Measurements from ENCODE around the gene SLCO2A1.

SLCO2A1 gene

DNA sequence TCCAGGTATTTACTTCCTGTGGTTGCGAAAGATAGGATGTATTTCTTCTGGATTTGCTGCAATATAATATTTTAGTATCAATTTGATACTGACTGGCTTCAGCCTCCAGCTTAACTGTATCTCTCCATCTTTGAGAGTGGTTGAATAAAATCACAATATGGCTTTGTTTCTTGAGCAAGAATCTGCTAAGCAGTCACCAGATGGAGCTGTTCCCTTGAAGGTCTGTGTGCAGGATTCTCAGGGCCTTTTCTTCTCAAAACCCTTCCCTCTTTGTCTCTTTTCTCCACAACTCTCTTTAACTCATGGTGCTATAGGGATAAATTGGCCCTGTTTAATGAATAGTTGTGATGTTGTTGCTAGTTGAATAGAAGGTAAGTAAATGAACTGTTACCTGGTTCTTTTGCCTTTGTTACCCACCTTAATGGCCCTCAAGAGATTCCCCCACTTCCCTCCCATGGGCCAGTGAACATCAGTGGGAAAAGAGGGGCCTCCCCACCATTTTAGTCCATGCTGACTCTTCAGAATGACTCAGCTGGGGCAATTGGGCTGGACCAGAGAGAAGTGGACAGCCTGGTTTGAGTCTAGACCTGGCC lies 99.3 kb downstream of the SLCO2A1 start:
- DNase-seq = no peak

DNA sequence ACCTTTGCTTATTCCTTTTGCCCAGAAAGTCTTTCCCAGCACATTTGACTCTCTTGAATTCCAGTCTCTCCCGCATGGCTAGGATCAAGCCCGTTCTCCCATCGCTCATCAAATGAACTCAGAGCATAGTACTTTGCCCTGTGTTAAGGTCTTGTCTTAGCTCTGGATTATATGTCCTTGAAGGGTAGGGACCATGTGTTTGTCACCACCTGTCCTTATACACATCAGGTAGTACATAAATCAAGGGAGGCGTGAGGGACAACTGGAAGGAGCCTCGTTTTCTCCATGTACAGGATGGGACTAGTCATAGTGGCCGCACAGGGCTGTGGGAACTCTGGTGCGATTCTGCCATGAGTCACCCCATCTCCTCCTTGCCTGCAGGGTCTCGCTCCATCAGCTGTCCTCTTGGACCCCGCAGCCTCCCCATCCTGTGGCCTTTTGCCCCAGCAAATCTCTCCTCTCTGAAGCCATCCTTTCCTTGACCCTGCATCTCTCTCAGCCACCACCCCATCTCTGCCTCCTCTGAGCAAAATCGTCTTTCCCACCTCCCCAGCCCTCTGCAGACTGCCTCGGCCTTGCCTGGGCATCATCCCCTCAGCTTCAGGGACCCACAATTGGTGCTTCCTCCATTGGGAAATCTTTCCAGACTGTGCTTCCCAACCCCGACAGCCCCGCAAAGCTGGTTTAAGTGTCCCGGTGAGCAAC lies 100.7 kb downstream of the SLCO2A1 start:
- peak; percentile 50 for DNase-seq

DNA sequence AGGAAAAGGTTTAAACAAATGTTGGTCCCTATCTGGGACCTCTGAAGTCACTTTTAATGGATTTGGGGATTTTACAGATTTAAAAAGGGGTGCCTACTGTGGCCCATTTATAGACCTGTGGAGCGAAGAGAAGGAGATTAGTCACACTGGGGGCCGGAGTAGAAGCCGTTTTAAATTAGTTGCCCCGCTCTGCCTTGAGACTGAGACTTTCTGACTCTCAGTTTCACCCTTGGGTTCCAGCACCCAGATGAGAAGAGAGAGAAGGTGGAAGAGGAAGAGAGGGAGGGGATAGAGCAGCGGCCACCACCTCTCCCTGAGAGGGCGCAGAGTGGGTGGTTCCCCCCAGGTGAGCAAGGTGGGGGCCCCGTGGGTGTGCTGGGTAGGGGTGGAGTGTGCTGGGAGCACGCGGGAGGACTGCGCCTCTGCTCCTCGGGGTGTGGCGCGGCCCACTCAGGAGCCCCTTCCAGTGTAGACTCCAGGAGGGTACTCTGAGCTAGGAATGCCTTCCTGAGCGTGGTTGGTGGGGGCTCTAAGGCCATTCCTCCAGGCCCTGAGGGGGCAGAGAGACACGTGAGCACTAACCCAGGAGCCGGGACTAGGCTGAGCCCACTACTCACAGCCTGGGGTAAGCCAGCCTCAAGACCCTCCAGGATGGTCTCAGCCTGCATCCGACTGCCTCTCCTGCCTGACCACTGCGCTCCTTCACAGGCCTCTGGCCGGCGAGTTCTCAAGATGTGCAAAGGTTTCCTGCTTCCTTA lies 101.4 kb downstream of the SLCO2A1 start:
- DNase-seq = peak; percentile 52

DNA sequence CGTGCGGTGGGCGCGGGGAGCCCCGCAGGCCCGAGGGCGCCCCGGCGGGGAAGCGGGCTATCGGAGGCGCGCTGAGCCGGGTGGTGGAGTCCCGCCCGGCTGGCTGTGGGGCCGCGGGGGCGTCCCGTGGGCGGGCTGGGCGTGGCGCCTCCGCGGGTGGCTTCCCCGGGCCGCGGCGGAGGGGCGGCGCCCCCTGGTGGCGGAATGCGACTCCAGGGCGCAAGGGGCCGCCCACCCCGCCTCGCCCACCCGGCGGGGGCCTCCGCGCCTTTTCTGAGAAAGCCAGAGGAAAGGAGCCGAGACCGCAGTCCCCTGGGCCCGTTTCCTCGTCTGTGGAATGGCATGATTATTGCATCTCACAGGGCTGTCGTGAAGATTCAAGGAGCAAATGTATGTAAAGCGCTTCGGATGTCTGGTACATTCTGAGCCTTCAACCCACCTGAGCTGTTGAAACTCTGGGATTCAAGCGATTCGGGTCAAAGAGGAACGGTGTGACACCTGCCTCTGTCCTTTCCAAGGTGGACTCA lies 102.1 kb downstream of the SLCO2A1 start:
- peak; percentile 88 for DNase-seq

DNA sequence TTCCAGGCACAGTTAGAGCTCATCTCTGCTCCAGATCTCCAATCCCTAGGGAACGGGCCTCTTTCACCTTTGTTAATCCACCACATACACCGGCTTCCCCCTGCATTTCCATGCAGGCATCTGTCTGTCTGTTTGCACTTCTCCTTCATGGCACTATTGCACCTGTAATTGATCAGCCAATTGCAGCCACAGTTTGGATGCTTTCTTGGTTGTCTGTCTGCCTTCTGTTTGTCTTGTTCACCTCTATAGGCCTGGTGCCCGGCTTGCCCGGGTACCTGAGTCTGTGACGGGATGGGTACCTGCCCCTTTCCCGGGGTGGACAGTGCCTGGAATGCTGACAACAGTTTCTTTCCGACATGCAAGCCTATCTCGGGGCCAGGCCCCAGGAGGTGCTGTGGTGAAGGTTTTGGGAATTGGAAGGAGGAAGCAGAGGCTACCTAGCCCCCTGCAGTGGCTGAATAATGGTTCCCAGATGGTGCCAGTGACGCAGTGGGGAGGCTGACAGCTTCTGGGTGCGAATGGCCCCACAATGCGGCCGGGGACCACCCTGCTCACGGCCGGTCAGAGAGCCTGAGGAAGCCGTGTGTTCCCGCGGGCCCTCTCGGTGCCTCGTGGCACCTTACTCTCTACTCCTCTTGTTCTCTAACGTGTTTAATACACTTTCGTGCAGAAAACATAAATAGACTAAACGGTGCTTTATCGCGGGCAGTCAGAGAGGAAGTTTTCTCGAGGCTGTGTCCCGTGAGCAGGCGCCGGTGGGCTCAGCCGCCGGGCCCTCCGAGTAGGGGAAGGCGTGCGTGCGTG lies 102.8 kb downstream of the SLCO2A1 start:
- DNase-seq = no peak

DNA sequence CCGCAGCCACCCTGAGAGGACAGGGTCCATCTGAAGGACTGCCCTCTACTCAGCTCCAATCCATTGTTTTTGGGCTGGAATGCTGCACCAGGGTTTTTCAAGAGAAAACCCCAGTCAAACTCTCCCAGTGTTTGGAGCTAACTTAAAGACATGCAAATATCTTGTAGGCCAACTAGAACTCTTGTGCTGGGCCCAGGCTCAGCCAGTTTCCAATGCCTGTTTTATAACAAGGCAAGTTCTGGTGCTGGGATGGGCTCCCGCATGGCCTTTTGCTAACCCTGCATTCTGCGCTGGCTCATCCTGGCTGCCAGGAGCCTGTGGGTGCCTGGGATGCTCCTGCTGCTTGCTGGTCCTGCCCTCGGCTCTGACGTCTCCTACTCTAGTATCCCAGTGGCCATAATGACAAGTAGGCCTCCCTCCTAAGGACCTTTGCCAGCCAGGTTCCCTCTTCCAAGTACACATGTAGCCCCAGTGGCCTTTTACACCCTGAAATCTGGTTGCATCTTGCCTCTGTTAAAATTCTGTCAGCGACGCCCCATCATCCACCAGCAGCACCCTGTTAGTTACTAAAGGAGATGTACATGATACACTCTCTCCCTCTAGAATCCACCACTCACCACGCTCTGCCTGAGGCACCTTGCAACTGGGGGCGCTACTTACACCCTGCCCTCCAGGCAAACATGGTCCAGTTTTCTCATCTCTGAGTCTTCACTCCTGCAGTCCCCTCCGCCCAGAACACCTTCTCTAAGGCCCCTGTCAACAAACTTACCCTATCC lies 103.6 kb downstream of the SLCO2A1 start:
- DNase-seq = peak; percentile 54

DNA sequence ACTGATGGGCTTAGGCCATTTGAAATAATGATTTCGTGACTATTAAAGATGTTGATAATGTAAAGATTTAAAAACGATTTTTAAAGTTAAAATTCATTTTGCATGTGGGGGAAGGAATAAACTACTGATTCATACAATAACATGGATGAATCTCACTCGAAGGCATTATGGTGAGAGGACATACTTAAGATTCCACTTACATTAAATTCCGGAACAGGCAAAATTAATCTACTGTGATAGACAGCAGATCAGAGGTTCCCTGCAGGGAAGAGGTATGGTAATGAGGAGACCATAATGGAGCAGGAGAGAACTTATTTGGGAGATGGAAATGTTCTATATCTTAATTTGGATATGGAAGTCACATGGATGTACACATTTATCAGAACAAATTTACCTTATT lies 105.7 kb downstream of the SLCO2A1 start:
- DNase-seq = no peak

DNA sequence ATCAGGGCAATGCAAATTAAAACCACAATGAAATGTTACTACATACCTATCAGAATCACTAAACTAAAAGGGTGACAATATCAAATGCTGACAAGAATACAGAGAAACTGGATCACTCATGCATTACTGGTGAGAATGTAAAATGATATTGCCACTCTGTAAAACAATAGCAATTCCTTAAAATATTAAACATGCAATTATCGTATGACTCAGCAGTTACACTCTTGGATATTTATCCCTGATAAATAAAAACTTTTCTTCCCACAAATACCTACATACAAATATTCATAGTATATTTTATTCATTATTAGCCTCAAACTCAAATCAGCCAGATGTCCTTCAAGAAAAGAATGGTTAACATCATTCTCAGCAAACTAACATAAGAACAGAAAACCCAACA lies 108.1 kb downstream of the SLCO2A1 start:
- DNase-seq = no peak

DNA sequence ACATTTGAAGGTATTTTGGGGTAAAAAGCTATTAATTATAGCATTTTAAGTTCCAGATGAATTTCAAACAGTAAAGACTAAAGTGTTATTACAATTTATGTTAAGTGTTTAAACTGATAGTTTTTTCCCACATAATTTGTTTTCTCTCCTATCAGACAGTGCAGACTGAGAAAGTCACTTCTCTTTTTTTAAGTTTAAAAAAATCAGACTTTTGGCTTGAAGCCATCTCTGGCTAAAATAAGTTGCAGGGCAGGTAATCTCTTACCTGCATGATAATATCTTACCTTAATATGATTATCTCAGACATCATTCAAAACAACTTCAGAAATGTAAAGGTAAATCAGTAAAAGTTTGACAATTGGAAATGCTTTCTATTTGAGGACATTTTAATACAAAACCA lies 112.6 kb downstream of the SLCO2A1 start:
- DNase-seq = no peak

DNA sequence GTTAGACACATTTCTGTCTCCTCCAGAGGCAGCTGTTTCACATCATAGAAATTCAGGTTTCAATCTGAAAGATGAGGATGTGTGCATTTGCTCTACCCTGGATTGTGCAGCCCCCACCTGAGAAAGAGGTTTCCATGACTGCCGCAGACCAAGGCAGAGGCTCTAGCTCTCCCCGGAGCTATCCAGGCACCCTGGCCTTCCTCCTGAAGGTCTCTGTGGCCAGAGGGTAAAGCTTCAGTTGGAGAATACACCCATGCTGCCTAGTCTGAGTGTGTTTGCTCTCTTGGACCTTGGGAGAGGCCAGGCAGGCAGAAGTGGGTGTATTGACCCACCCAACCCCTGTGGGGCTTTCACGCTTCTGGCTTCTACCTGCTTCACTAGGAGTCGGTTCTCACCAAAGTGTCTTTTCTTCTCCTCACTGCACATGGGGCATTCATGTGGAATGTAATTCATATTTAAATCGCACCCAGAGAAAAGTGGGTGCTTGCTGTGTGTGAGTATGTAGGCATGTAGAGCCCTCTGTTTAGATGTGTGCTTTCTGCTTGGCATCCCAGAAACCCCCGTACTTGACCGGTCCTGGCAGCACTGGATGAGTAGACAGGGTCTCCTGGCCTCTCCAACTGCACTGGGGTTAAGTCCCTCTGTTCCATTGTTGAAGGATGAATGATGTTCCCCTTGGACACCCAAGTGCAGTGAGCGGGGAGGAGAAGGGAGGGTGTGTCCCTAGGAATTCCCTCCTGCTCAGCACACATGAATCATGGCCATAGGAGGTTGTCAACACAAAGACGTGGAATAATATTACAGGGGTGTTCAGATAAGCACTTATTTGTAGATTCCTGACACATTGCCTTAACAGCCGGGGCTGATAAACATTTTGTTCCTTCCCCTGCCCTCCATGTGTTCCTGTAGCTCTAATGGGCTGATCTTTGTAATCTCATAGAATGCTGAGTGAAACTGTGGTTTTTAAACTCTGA lies 113.8 kb downstream of the SLCO2A1 start:
- no peak for DNase-seq

DNA sequence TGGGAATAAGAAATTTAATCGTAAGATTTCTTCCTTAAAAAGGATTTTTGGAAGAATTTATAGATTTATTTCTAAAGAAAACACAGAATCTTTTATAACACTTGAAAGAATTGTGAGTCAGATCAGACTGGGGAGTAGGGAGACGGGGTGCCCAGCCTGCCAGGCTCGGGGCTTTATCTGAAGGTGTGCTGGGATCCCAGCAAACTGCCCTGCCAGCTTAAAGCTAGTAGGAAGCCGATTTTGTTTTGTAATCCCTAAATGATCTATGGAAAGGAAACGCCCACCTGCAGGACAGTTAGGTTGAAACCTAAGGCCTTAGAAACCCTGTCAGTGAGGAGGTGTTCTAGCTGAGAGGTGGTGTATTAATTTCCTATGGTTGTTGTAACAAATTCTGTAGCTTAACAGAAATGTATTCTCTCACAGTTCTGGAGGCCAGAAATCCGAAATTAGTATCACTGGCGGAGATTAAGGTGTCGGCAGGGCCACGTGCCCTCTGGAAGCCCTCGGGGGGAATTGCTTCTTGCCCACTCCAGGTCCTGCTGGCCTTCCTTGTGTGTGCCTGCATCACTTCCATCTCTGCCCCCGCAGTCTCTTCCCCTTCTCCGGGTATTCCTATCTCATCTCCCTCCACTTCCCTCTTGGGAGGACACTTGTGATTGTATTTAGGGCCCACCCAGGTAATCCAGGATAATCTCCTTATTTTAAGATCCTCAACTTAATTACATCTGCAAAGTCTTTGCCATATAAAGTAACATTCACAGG lies 114.7 kb downstream of the SLCO2A1 start:
- DNase-seq = no peak

DNA sequence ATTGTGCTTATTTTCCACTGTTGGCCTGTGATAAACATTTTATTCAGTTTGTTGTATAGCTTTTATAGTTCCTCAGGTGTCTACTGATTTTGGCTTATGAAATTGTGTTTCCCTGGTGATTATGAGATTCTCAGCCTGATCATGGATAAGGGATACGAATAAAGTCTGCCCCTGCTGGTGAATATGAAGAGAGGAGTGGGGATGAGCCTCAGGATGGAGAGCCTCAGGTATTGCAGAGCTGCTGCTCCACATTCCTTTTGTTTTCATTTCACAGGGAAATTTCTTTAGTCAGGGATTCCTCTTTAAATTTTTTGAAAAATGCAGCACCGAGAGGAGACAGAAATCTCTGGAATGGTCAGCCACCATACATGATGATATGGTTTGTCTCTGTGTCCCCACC lies 119.3 kb downstream of the SLCO2A1 start:
- DNase-seq = no peak

DNA sequence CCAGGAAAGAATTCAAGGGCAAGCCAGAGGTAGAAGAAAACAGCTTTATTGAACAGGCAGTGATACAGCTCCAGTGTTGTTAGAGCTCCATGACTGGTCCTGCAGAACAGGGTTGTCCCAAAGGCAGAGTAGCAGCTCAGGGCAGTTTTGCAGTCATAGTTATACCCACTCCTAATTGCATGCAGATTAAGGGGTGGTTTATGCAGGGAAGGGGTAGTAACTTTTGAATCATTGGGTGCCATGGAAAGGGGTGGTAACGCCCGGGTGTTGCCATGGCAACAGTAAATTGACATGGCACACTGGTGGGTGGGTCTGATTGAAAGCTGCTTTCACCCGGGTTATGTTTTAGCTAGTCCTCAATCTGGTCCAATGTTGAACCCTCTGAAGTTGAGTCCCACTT lies 124.3 kb downstream of the SLCO2A1 start:
- DNase-seq = no peak

DNA sequence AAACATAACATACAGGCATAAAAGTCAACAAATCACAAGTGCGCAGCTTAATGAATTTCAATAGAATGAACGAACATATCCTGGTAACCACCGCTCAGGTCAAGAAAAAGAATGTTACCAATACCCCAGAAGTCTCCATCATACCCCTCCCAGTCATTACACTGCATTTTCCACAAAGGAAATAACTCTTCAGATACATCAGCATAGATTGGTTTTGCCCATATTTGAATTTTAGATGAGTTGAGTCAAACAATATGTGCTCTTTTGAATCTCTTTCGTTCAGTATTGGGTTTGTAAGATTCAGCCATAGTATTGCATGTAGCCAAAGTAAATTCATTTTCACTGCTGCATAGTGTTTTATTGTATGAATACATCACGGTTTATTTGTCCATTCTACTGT lies 127.9 kb downstream of the SLCO2A1 start:
- DNase-seq = no peak

DNA sequence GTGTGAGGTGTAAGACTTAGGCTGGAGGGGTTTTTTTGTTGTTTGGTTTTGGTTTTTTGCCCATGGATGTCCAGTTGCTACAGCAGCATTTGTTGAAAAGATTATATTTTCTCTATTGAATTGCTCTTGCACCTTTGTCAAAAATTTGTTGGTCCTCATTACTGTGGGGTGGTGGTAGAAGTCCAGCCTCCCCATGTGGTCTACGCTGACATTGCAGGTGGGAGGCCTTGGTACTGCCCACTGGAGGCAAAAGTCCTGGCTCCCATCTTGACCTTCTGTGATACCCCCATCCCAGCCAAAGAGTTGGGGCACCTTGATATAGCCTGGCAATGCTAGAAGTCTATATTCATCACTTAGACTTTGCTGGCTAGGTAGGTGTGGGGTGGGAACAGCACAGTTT lies 128.6 kb downstream of the SLCO2A1 start:
- DNase-seq = no peak

DNA sequence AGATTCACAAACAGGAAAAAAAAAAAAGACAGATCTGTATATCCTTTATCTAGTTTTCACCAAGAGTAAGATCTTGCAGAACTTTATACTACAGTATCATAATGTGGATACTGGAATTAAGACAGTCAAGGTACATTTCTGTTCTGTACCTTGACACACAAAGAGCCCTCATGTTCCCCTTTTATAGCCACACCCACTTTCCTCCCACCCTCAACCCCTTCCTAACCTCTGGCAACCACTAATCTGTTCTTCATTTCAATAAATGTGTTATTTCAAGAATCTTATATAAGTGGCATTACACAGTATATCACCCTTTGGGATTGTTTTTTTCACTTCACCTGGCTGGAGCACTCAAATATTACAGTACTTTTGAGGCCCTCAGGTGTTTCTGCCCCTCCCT lies 130.4 kb downstream of the SLCO2A1 start:
- no peak for DNase-seq

DNA sequence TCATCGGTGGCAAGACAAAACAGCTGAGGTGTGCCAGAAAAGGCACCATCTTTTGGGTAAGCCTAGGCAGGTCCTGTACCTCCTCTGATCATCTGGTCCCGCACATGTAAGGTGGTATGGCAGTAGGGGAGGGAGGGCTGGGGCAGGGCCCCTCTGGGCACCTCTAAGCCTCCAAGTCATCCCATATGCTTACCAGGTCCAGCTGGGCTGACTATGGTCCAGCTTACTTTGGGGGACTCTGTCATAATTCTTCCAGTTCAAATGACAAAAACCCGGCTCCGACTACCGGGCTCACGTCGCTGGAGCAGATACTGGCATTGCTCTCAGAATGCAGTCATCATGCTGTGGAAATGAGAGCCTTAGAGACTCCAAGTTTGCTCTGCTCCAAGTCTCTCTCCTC lies 132.2 kb downstream of the SLCO2A1 start:
- no peak for DNase-seq

DNA sequence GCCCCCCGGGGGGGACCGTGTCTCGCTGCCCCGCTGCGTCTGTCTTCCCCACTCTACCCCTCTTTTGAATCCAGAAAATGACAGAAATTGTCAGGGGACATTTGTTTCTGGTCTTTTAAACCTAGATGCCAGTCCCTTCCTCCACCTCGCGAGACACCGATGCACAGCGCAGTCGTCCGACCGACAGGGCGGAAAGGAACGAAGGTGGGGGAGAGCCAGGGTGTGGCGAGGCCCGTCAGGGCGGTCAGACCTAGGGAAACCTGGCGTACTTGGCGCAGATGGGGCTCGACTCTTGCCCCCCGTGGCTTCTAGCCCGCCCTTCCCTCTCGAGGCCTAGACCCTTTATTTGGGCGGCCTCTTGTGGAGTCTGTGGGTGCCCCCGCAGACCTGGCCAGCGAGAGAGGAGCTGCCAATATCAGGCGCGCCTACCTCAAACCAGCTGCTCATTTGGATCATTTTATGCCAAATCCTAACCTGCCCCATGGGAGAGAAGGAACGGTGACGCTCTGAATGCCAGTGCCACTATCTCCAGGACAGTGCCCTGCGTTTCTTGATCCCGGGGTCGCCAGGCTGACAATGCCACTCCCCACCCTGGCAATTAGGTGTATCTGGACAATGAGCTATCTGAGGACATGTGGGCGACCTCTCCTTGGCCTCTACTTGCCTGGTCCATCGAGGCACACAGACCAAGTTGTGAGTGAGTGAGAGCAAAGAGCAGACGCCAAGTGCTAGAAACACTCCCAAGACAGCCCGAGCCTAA lies 133.5 kb downstream of the SLCO2A1 start:
- no peak for DNase-seq

DNA sequence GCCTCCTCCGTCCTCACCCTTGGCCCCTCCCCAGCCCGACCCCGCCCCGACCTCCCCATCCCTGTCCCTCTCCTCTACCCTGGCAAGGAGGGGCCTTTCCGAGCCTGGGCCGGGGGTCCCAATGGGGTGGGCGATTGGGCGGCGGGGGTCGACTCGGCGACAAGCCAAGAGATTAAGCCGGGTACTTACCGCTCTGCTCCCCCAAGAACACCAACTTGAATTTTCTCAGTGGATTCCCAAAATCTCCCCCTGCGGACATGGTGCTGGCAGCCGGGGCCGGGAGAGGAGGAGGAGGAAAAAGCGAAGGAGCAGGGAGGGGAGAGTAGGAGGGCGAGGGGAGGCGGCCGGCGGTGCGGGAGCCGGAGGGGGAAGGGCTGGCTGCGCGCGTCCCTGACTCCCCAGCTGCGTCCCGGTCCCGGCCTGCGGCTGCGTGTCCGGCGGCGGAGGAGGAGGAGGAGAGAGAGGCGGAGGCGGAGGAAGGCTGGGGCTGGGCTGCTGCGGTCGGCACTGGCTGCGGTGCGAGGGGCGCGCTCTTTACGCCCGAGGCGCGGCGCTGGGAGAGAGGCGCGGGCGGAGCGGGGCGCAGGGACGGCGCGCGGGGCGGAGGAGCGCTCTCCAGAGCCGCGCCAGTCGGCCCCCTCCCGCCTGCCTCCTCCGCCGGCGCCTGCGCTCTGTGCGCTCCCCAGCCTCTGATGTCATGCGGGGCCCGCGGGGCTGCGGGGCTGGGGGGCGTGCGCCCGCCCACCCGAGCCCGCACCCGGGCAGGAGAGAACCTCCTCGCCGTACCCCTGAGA lies 134.3 kb downstream of the SLCO2A1 start, which contains the start of gene RAB6B:
TSS of gene RAB6B (minus strand) at position 675 of the 794 bp plus-strand sequence. CDS start at position 259, 416 bp downstream.
- no peak for DNase-seq

Measured in activated CD8-positive, alpha-beta memory T cell treated with anti-CD3 and anti-CD28 coated beads for 24 hours (primary cell).